HG03060 (cell line): Measurements from ENCODE around the gene SLC1A2.

ENCODE experiments used
- ATAC-seq: cut with Tn5 transposase; IDR thresholded peaks from one replicate; pipeline ENCODE4 v1.9.1; 2021; ENCODE audit warnings: low read depth, moderate number of reproducible peaks; ENCODE audit not compliant: unreplicated experiment

Gene SLC1A2

DNA sequence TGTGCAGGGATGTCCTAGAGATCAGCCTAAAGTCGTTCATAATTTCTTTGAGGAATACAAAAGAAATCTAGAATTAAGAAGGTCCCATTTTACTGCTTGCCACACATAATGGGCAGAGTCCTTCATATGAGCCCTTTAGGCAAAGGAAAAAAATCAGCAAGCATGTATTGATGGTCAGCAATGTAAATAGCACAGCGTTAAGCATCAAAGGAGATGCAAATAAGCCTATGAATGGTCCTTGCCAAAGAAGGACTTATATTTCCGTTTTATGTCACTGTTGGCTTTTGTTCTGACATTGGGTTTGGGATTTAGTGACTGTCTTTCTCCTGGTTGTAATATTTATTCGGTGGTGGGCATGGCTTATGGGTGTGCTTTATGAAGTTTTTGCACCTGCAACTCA is 210.6 kb downstream of the SLC1A2 start:
- ATAC-seq = no peak

DNA sequence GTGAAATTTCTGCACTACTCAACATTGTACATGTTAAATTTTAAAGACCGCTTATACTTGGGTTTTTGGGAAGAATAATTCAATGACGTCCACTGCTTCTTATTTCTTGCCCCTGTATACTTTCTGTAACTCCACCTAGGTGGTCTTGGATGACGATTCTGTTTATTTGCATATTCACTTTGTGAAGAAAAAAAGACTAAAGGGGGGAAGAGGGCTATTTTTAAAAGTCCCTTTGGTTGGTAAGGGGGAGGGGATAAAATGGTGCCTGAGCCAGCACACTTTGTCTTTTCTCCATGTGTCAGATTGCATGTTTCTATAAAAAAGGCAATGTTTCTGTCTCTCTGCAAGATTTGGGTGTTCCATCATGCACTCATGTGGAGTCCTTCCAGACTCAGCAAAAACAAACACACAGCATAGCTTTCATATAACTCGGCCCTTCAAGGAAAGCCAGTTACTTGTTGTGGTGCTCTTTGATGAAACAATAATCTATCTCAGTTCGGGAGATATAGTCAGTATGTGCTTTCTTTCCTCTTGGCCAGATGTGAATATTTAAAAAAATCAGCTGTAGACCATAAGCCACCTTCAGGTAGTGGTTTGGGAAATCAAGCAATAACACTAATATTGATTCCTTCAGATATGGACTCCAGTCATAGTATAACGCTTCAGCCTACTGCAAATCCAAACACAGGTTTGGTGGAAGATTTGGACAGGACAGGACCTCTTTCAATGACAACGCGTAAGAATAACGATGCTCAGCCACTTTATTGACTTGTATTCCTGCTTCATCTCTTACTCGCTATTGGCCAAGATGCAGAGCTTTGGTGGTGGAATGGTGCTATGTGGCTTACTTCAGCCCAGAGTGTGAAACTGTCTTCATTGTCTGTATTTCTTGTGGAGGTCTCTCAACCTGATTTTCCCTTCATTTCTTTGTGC is 211.6 kb downstream of the SLC1A2 start:
- ATAC-seq = no peak

DNA sequence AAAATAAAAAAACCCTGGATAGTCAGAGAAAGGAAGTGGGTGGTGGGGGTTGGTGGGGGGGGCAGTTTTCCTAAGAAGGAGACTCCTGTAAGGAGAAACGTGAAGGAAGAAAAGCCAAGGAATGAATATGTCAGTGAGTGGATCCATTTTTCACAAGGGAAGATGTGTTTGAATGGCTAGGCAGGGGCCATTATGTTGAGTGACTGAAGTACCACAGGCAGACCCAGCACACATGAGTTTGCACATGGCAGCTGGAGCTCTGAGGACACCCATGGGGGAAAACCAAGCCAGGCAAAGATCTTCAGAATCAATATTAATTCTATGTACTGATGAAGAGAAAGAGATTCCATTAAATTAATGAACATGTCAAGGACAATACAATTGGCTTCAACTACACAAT is 212.7 kb downstream of the SLC1A2 start:
- ATAC-seq = no peak

DNA sequence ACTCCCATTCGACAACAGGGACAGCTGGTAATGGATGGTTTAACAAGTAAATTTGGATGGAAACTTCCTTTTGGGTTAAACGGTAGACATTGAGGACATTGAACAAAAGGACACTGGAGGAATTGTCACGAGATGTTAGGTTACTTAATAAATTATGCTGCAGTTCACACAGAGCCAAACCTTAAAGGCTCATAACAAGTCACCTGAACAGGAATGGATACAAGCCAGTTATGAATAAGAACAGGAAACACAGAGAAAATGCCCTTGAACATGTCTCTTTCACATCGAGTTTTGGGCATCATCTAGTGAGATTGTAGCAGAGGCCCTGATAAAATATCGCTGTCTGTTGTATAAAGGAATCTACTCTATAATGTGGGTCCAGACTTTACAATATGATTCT is 214.7 kb downstream of the SLC1A2 start:
- ATAC-seq = no peak
